Osteoblast (primary cell): Measurements from ENCODE around the gene TUBGCP6. TPM values are rescaled to one million over a fixed set of nuclear protein-coding genes. Genes with fewer than 3 reads are reported as not detected.

Experiments
- DNase-seq: peaks from one replicate; pipeline ENCODE4 v3.0.0; 2011; ENCODE audit warnings: low spot score, mixed read lengths; ENCODE audit not compliant: insufficient read length; ENCODE audit errors: missing footprints
- H2AFZ ChIP-seq: 2 replicates; pipeline ENCODE4 v1.6.0; 2011; ENCODE audit warnings: mild to moderate bottlenecking, low read length
- H3K27ac ChIP-seq: 2 replicates; pipeline ENCODE4 v1.5.1; 2011; ENCODE audit warnings: mild to moderate bottlenecking, low read depth, low read length, moderate library complexity
- H3K27me3 ChIP-seq: 2 replicates; pipeline ENCODE4 v1.6.0; 2012; ENCODE audit warnings: mild to moderate bottlenecking, control low read depth, inconsistent platforms, low read length, moderate library complexity; ENCODE audit not compliant: insufficient read depth
- H3K36me3 ChIP-seq: 2 replicates; pipeline ENCODE4 v1.5.1; 2011; ENCODE audit warnings: mild to moderate bottlenecking, low read length, control low read depth, moderate library complexity; ENCODE audit not compliant: insufficient read depth
- H3K4me1 ChIP-seq: 2 replicates; pipeline ENCODE4 v1.5.1; 2011; ENCODE audit warnings: mild to moderate bottlenecking, low read length, control low read depth, moderate library complexity; ENCODE audit not compliant: insufficient read depth
- H3K4me2 ChIP-seq: 2 replicates; pipeline ENCODE4 v1.6.0; 2011; ENCODE audit warnings: mild to moderate bottlenecking, low read length; ENCODE audit not compliant: insufficient read depth
- H3K4me3 ChIP-seq: fragments of 200-600 bp; sonication (generic); 3 replicates; pipeline ENCODE4 v1.5.1; 2012; ENCODE audit warnings: mild to moderate bottlenecking, low read length, inconsistent platforms; ENCODE audit not compliant: insufficient read depth
- H3K79me2 ChIP-seq: 2 replicates; pipeline ENCODE4 v1.6.0; 2012; ENCODE audit warnings: mild to moderate bottlenecking, low read length, control low read depth, inconsistent platforms; ENCODE audit not compliant: insufficient read depth
- H3K9me3 ChIP-seq: 2 replicates; pipeline ENCODE4 v1.5.1; 2011; ENCODE audit warnings: low read depth, low read length, control low read depth
- H4K20me1 ChIP-seq: 2 replicates; pipeline ENCODE4 v1.6.0; 2012; ENCODE audit warnings: mild to moderate bottlenecking, low read length, control low read depth; ENCODE audit not compliant: insufficient read depth
- total RNA-seq: library from RNA; depleted of rRNA; stranded (reverse); fragments of >200 nt; gene quantifications from 2 replicates; pipeline ENCODE4 v1.2.3, GENCODE V29; 2012
- TF ChIP-seq, protein P1 (sequence below): IDR thresholded peaks from 2 replicates; pipeline ENCODE4 v1.5.1; 2011; ENCODE audit warnings: mild to moderate bottlenecking, low read depth, low read length, moderate library complexity; ENCODE audit errors: extremely low read depth

The TUBGCP6 gene
- total RNA-seq, 1 donor: 28.2 TPM

- Histone ChIP-seq H3K27me3 (no peaks in the 10 kb centered on the region), H3K36me3 (peaks cover 42% of the 10 kb centered on the region), H2AFZ (no peak overlapping the region), H4K20me1 (peaks cover 73% of the 10 kb centered on the region), H3K4me3 (peak overlapping the region; percentile 56), H3K4me1 (peaks cover 28% of the 10 kb centered on the region), H3K4me2 (peak overlapping the region; percentile 64), H3K27ac (peak overlapping the region; percentile 71), H3K9me3 (no peaks in the 10 kb centered on the region), H3K79me2 (peaks cover 97% of the 10 kb centered on the region)
- TF ChIP-seq, protein P1, sequence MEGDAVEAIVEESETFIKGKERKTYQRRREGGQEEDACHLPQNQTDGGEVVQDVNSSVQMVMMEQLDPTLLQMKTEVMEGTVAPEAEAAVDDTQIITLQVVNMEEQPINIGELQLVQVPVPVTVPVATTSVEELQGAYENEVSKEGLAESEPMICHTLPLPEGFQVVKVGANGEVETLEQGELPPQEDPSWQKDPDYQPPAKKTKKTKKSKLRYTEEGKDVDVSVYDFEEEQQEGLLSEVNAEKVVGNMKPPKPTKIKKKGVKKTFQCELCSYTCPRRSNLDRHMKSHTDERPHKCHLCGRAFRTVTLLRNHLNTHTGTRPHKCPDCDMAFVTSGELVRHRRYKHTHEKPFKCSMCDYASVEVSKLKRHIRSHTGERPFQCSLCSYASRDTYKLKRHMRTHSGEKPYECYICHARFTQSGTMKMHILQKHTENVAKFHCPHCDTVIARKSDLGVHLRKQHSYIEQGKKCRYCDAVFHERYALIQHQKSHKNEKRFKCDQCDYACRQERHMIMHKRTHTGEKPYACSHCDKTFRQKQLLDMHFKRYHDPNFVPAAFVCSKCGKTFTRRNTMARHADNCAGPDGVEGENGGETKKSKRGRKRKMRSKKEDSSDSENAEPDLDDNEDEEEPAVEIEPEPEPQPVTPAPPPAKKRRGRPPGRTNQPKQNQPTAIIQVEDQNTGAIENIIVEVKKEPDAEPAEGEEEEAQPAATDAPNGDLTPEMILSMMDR: no peak
- DNase-seq: peak; percentile 95
Observed at GRCh38 chr22:50292643-50293440, 48.0 kb upstream of the TUBGCP6 start.

- Histone ChIP-seq H3K4me1 (peaks cover 23% of the 10 kb centered on the region), H3K4me2 (no peak overlapping the region), H3K79me2 (peaks cover 93% of the 10 kb centered on the region), H4K20me1 (peaks cover 73% of the 10 kb centered on the region), H3K9me3 (no peaks in the 10 kb centered on the region), H3K27ac (no peak overlapping the region), H3K36me3 (peaks cover 57% of the 10 kb centered on the region), H3K27me3 (no peaks in the 10 kb centered on the region), H2AFZ (no peak overlapping the region), H3K4me3 (no peak overlapping the region)
- no peak for DNase-seq
- TF ChIP-seq, protein P1: no peak
Observed at GRCh38 chr22:50289942-50290630, 45.3 kb upstream of the TUBGCP6 start.

GRCh38 chr22:50289151-50289941, 44.5 kb upstream of the TUBGCP6 start:
- no peaks in the 10 kb centered on the region for H3K27me3 ChIP-seq
- H3K27ac ChIP-seq: no peak overlapping the region
- H3K79me2 ChIP-seq: peaks cover 92% of the 10 kb centered on the region
- no peak overlapping the region for H2AFZ ChIP-seq
- peaks cover 20% of the 10 kb centered on the region for H3K4me1 ChIP-seq
- no peak overlapping the region for H3K4me3 ChIP-seq
- no peak for DNase-seq
- no peak overlapping the region for H3K4me2 ChIP-seq
- TF ChIP-seq, protein P1: no peak
- no peaks in the 10 kb centered on the region for H3K9me3 ChIP-seq
- peaks cover 58% of the 10 kb centered on the region for H3K36me3 ChIP-seq
- H4K20me1 ChIP-seq: peaks cover 74% of the 10 kb centered on the region
